Thyroid gland (tissue), 4 donors: ENCODE data around the gene LKAAEAR1. TPM values are rescaled to one million over a fixed set of nuclear protein-coding genes. Genes with fewer than 3 reads are reported as not detected.

Source experiments
- DNase-seq, 2 donors: peaks; one replicate each; pipeline ENCODE4 v3.0.0-alpha.2; 2019
- H3K27ac ChIP-seq, 3 donors: fragments of 200-600 bp; sonication (generic); 1 replicate in 2 of 3; 2 replicates in 1 of 3; pipeline ENCODE4 v1.5.1; 2016 to 2019; ENCODE audit warnings: mild to moderate bottlenecking in 1 of 3, moderate library complexity in 1 of 3
- H3K27me3 ChIP-seq: fragments of 200-600 bp; sonication (generic); one replicate; pipeline ENCODE4 v1.5.1; 2019
- H3K36me3 ChIP-seq, 2 donors: fragments of 200-600 bp; sonication (generic); one replicate each; pipeline ENCODE4 v1.5.1; 2016 to 2019
- H3K4me1 ChIP-seq, 2 donors: fragments of 200-600 bp; sonication (generic); one replicate each; pipeline ENCODE4 v1.5.1; 2017 to 2019
- H3K4me3 ChIP-seq, 3 donors: fragments of 200-600 bp; sonication (generic); replicated peaks in 1 of 3; 1 replicate in 2 of 3; 2 replicates in 1 of 3; pipeline ENCODE4 v1.5.1; 2016; ENCODE audit warnings: mild to moderate bottlenecking in 1 of 3
- H3K9me3 ChIP-seq: fragments of 200-600 bp; sonication (generic); one replicate; pipeline ENCODE4 v1.5.1; 2017
- CTCF ChIP-seq, 6 experiments: fragments of 200-600 bp in 3 of 6; fragments of 450-650 bp in 3 of 6; sonication (generic) in 3 of 6; IDR thresholded peaks; one replicate each; pipeline ENCODE4 v1.5.1; 2016 to 2019; ENCODE audit warnings: antibody characterized with exemption in 6 of 6, mild to moderate bottlenecking in 2 of 6, inconsistent platforms in 1 of 6, moderate library complexity in 1 of 6
- POLR2A ChIP-seq, 2 donors: fragments of 450-650 bp; IDR thresholded peaks; one replicate each; pipeline ENCODE4 v1.6.1; 2017; ENCODE audit warnings: antibody characterized with exemption in 2 of 2, mild to moderate bottlenecking in 2 of 2, moderate library complexity in 1 of 2
- WGBS, 2 donors: methylation state at CpG; one replicate each; pipeline ENCODE4 v1.1.5; 2017; 5-methylcytosine and 5-hydroxymethylcytosine counted together
- intact Hi-C: fragments of 100-400 bp; cut with DNase I; formaldehyde crosslinking; loops from one replicate; pipeline ENCODE4 v1.15.1; 2023
- total RNA-seq, 4 donors: library from RNA; depleted of rRNA; stranded (reverse); fragments of >200 nt; gene quantifications; one replicate each; pipeline ENCODE4 v1.2.3, GENCODE V29; 2016

LKAAEAR1 gene
- total RNA-seq, 4 donors from 2014 or later, result 1.3 to 1.7 TPM; not detected in 2

GRCh38 chr20:64113796-64114355, 29.7 kb upstream of the LKAAEAR1 start:
- TF ChIP-seq CTCF (IDR thresholded peaks at IDR 0.05) (no peak), POLR2A (IDR thresholded peaks at IDR 0.05) (no peak)
- no peak overlapping the region for H3K4me3 ChIP-seq
- no peaks in the 10 kb centered on the region for H3K27me3 ChIP-seq
- intact Hi-C loops, result no loop called here
- H3K36me3 ChIP-seq, result no peaks in the 10 kb centered on the region
- H3K27ac ChIP-seq, result no peak overlapping the region
- DNase-seq, result no peak
- H3K9me3 ChIP-seq, result no peaks in the 10 kb centered on the region
- H3K4me1 ChIP-seq, result no peaks in the 10 kb centered on the region
- WGBS, 2 donors, result 76 to 84% methylated on average over 13 of the region's 13 CpGs

- H3K27ac ChIP-seq, result no peak overlapping the region
- intact Hi-C loops, result no loop called here
- 54 to 80% methylated on average over 3 to 6 of the region's 6 CpGs for WGBS, 2 donors
- no peak overlapping the region for H3K4me3 ChIP-seq
- H3K9me3 ChIP-seq, result no peaks in the 10 kb centered on the region
- no peaks in the 10 kb centered on the region for H3K4me1 ChIP-seq
- H3K27me3 ChIP-seq, result no peaks in the 10 kb centered on the region
- DNase-seq, result no peak
- TF ChIP-seq POLR2A (IDR thresholded peaks at IDR 0.05), result no peak
- no peak for TF ChIP-seq CTCF (IDR thresholded peaks at IDR 0.05)
- H3K36me3 ChIP-seq, result no peaks in the 10 kb centered on the region
Measured at GRCh38 chr20:64113444-64113775, 29.2 kb upstream of the LKAAEAR1 start.

- H3K36me3 ChIP-seq, result no peaks in the 10 kb centered on the region
- WGBS, 2 donors, result 84 to 95% methylated on average over 9 to 12 of the region's 18 CpGs
- H3K4me1 ChIP-seq, result no peaks in the 10 kb centered on the region
- no peak overlapping the region for H3K4me3 ChIP-seq
- H3K9me3 ChIP-seq, result no peaks in the 10 kb centered on the region
- no peaks in the 10 kb centered on the region for H3K27me3 ChIP-seq
- intact Hi-C loops, result no loop called here
- H3K27ac ChIP-seq, result no peak overlapping the region
- TF ChIP-seq CTCF (IDR thresholded peaks at IDR 0.05), result no peak
- TF ChIP-seq POLR2A (IDR thresholded peaks at IDR 0.05), result no peak
- no peak for DNase-seq
Measured at GRCh38 chr20:64112691-64113443, 28.7 kb upstream of the LKAAEAR1 start.

GRCh38 chr20:64111841-64112641, 27.8 kb upstream of the LKAAEAR1 start:
- no peaks in the 10 kb centered on the region for H3K9me3 ChIP-seq
- no peak for DNase-seq
- WGBS, 2 donors, result 82 to 84% methylated on average over 9 to 19 of the region's 19 CpGs

More at GRCh38 chr20:64111841-64112641, 27.8 kb upstream of the LKAAEAR1 start:
- no peak overlapping the region for H3K4me3 ChIP-seq
- no peaks in the 10 kb centered on the region for H3K27me3 ChIP-seq
- no peak for TF ChIP-seq POLR2A (IDR thresholded peaks at IDR 0.05)
- TF ChIP-seq CTCF (IDR thresholded peaks at IDR 0.05), result no peak
- H3K4me1 ChIP-seq, result no peaks in the 10 kb centered on the region
- H3K36me3 ChIP-seq, result no peaks in the 10 kb centered on the region
- intact Hi-C loops, result no loop called here
- no peak overlapping the region for H3K27ac ChIP-seq
